Measurements from ENCODE around the gene AURKAIP1. TPM values are rescaled to one million over a fixed set of nuclear protein-coding genes. Genes with fewer than 3 reads are reported as not detected.

Gene AURKAIP1
- total RNA-seq, 2 donors from 2014 or later = 155 to 159 TPM

DNA sequence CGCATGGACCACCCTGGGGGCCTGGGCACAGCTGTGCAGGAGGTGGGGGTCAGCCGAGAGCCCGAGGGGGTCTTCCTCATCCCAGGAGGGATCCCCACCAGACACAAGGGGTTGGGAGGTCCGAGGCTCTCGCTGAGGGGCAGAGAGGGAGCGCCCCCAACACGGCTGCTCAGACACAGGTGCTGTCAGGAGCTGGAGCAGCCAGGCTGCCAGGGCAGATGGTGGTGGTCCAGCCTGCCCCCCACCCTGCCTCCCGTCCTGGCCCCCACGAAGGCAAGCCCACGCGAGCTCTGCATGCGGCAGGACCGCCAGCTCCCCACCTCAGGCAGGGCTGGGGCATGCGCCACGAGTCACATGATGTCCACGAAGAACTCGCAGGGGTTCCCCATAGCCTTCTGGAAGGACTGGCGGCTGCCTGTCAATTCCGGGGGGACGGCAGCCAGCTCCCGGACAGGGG lies 39.2 kb downstream of the AURKAIP1 start:
- H3K9me3 ChIP-seq = no peaks in the 10 kb centered on the region

DNA sequence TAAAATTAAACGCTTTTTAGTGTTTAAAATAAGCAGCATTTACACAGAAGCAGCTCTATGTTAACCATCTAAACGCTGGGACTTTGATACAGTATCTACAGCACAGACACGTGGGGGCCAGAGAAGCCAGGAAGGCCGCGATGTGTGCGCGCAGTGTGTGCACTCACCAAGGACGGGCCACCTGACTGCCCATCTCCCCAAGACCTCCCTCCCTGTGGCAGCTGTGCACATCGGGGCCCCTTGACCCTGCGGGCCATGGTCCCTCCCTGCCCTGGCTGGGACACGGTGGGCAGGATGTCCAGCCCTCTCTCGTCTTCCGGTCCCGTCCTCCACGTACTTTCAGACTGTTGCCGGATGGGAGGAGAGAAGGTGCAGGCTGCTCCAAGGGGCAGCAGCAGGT lies 39.7 kb downstream of the AURKAIP1 start:
- DNase-seq (ENCODE audit: low spot score) = no peak
- Histone ChIP-seq H3K4me3 (no peak overlapping the region), H3K27ac (no peak overlapping the region), H3K36me3 (peaks cover 30% of the 10 kb centered on the region), H3K4me1 (peaks cover 0 to 17% of the 10 kb centered on the region in 2 donors), H3K9me3 (no peaks in the 10 kb centered on the region), H3K27me3 (no peaks in the 10 kb centered on the region)
- TF ChIP-seq, protein P1, sequence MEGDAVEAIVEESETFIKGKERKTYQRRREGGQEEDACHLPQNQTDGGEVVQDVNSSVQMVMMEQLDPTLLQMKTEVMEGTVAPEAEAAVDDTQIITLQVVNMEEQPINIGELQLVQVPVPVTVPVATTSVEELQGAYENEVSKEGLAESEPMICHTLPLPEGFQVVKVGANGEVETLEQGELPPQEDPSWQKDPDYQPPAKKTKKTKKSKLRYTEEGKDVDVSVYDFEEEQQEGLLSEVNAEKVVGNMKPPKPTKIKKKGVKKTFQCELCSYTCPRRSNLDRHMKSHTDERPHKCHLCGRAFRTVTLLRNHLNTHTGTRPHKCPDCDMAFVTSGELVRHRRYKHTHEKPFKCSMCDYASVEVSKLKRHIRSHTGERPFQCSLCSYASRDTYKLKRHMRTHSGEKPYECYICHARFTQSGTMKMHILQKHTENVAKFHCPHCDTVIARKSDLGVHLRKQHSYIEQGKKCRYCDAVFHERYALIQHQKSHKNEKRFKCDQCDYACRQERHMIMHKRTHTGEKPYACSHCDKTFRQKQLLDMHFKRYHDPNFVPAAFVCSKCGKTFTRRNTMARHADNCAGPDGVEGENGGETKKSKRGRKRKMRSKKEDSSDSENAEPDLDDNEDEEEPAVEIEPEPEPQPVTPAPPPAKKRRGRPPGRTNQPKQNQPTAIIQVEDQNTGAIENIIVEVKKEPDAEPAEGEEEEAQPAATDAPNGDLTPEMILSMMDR (IDR thresholded peaks at IDR 0.05) = no peak

More for the DNA sequence above, 39.2 kb downstream of the AURKAIP1 start:
- no peaks in the 10 kb centered on the region for H3K27me3 ChIP-seq
- no peak overlapping the region for H3K27ac ChIP-seq
- H3K4me1 ChIP-seq = peaks cover 0 to 11% of the 10 kb centered on the region in 2 donors
- DNase-seq (ENCODE audit: low spot score) = no peak
- TF ChIP-seq, protein P1 (IDR thresholded peaks at IDR 0.05) = no peak
- peaks cover 34% of the 10 kb centered on the region for H3K36me3 ChIP-seq
- no peak overlapping the region for H3K4me3 ChIP-seq

DNA sequence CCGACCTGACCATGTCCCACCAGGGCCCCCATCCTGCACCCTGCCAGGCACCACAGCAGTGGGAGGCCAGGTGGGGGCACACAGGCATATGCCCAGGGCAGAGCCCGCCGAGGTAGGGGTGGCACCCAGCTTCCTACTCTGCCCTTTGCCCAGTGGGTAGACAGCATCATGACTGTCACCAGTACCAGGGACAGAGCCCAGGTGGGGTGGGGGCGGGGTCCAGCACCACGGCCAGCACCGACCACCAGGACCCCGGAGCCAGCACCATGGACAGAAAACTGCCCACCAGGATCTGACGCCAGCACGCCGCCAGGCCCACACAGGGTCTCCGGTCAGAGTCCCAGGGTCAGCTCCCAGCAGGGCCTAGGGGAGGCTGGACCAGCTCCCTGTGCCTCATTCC lies 40.2 kb downstream of the AURKAIP1 start:
- peaks cover 25% of the 10 kb centered on the region for H3K36me3 ChIP-seq
- peaks cover 0 to 21% of the 10 kb centered on the region in 2 donors for H3K4me1 ChIP-seq
- H3K9me3 ChIP-seq = no peaks in the 10 kb centered on the region
- TF ChIP-seq, protein P1 (IDR thresholded peaks at IDR 0.05) = no peak
- no peak for DNase-seq (ENCODE audit: low spot score)
- no peaks in the 10 kb centered on the region for H3K27me3 ChIP-seq
- no peak overlapping the region for H3K27ac ChIP-seq
- H3K4me3 ChIP-seq = no peak overlapping the region

DNA sequence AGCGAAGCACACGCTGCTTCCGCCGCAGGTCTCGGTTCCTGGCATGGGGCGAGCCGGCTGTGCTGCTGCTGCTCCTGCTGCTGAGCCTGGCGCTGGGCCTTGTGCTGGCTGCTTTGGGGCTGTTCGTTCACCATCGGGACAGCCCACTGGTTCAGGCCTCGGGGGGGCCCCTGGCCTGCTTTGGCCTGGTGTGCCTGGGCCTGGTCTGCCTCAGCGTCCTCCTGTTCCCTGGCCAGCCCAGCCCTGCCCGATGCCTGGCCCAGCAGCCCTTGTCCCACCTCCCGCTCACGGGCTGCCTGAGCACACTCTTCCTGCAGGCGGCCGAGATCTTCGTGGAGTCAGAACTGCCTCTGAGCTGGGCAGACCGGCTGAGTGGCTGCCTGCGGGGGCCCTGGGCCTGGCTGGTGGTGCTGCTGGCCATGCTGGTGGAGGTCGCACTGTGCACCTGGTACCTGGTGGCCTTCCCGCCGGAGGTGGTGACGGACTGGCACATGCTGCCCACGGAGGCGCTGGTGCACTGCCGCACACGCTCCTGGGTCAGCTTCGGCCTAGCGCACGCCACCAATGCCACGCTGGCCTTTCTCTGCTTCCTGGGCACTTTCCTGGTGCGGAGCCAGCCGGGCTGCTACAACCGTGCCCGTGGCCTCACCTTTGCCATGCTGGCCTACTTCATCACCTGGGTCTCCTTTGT lies 41.3 kb downstream of the AURKAIP1 start:
- Histone ChIP-seq H3K9me3 (no peaks in the 10 kb centered on the region), H3K27me3 (no peaks in the 10 kb centered on the region), H3K27ac (no peak overlapping the region), H3K36me3 (peaks cover 15% of the 10 kb centered on the region), H3K4me1 (peaks cover 0 to 21% of the 10 kb centered on the region in 2 donors), H3K4me3 (no peak overlapping the region)
- TF ChIP-seq, protein P1 (IDR thresholded peaks at IDR 0.05) = no peak
- DNase-seq (ENCODE audit: low spot score) = no peak

DNA sequence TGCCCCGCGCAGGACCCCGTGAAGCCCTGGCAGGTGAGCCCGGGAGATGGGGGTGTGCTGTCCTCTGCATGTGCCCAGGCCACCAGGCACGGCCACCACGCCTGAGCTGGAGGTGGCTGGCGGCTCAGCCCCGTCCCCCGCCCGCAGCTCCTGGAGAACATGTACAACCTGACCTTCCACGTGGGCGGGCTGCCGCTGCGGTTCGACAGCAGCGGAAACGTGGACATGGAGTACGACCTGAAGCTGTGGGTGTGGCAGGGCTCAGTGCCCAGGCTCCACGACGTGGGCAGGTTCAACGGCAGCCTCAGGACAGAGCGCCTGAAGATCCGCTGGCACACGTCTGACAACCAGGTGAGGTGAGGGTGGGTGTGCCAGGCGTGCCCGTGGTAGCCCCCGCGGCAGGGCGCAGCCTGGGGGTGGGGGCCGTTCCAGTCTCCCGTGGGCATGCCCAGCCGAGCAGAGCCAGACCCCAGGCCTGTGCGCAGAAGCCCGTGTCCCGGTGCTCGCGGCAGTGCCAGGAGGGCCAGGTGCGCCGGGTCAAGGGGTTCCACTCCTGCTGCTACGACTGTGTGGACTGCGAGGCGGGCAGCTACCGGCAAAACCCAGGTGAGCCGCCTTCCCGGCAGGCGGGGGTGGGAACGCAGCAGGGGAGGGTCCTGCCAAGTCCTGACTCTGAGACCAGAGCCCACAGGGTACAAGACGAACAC lies 42.1 kb downstream of the AURKAIP1 start:
- peaks cover 0 to 21% of the 10 kb centered on the region in 2 donors for H3K4me1 ChIP-seq
- H3K27ac ChIP-seq = no peak overlapping the region
- H3K9me3 ChIP-seq = no peaks in the 10 kb centered on the region
- no peak for DNase-seq (ENCODE audit: low spot score)
- TF ChIP-seq, protein P1 (IDR thresholded peaks at IDR 0.05) = no peak
- H3K36me3 ChIP-seq = peaks cover 14% of the 10 kb centered on the region
- H3K4me3 ChIP-seq = no peak overlapping the region
- no peaks in the 10 kb centered on the region for H3K27me3 ChIP-seq

Measured in right atrium auricular region (tissue), 2 donors.